A549 treated with Mapracorat at 1 μM for 4 hours (cell line): Measurements from ENCODE around the gene CFLAR. TPM values are rescaled to one million over a fixed set of nuclear protein-coding genes. Genes with fewer than 3 reads are reported as not detected.

Experiments used
- total RNA-seq: library from RNA; stranded (reverse); fragments of 200-300 nt; extraction: Qiagen RNA extraction; gene quantifications from 5 replicates; pipeline ENCODE4 v1.2.3, GENCODE V29; 2022

Gene CFLAR
- total RNA-seq = 77.6 to 109 TPM (median 97.5 TPM) in 5 replicates

GRCh38 chr2:201116115-201116958 is at the start of gene CFLAR:
Gene CFLAR (plus strand): TSS chr2:201116164. CDS start chr2:201129866, 13,702 bp downstream.

GRCh38 chr2:201071479-201072200 is 44.3 kb upstream of the CFLAR start, which contains the start of the genes HYCC2 and NDUFB3:
Gene HYCC2 (minus strand): TSS chr2:201071671. CDS start chr2:201024009, 47,662 bp downstream.
Gene NDUFB3 (plus strand): TSS chr2:201072001. CDS start chr2:201078883, 6,882 bp downstream.

DNA sequence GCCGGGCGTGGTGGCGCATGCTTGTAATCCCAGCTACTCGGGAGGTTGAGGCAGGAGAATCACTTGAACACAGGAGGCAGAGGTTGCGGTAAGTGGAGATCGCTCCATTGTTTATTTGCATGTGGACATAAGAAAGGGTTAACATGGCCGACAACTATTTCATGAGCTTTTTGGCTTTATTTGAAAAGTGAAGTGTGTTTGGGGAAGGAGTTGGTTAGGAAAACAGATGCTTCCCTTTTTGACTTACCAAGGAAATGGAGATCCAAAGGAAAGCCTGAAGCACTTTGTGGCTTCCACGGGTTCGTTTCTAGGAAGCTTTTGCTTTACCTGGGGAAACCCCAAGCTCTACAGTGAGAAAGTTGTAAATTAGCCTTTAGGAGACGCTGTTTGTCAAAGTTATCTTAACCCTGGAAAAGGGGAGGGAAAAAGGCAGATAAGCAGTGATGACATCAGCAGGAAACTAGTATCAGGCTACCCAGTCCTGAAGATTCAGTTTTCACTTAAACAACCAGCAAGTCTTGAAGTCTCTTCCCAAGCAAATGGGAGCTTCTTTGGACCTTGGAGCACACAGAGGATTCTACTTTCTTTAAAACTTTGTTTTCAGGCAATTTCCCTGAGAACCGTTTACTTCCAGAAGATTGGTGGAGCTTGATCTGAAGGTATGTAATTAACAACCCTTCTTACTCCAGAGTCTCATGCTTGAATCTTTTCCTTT is 66.8 kb downstream of the CFLAR start, which contains the start of gene CASP10:
Gene CASP10 (plus strand): TSS at position 492 of the 715 bp plus-strand sequence. CDS start 2,637 bp downstream, outside the sequence.

Other genes with a start within 250 kb of the CFLAR start
- gene PPIL3, start 227.1 kb upstream of the CFLAR start, total RNA-seq = 20.3 to 29.1 TPM (median 23.3 TPM) in 5 replicates
- 35.4 to 44.2 TPM (median 36.3 TPM) in 5 replicates for gene NIF3L1, start 226.8 kb upstream of the CFLAR start, total RNA-seq
- 10.8 to 14.1 TPM (median 13.4 TPM) in 5 replicates for gene ORC2, start 152.5 kb upstream of the CFLAR start, total RNA-seq
- gene HYCC2, start 44.5 kb upstream of the CFLAR start, total RNA-seq = 3.0 to 6.0 TPM (median 4.9 TPM) in 5 replicates
- 130 to 169 TPM (median 138 TPM) in 5 replicates for gene NDUFB3, start 44.2 kb upstream of the CFLAR start, total RNA-seq
- gene CASP10, start 67.0 kb downstream of the CFLAR start, total RNA-seq = 1.5 to 2.1 TPM (median 1.8 TPM) in 5 replicates
- gene CASP8, start 144.4 kb downstream of the CFLAR start, total RNA-seq = 27.3 to 35.7 TPM (median 32.0 TPM) in 5 replicates
- 0.13 to 0.14 TPM in 2 of 5 replicates, not detected in the others for gene FLACC1, start 241.2 kb downstream of the CFLAR start, total RNA-seq